GM20431 (cell line): ENCODE results near the gene MID1.

Experiments
- in situ Hi-C: fragments of 300-500 bp; cut with MseI, MboI; formaldehyde crosslinking; loops from one replicate; pipeline ENCODE4 v1.15.0; 2020; ENCODE audit warnings: low sequenced_read_pairs; ENCODE audit not compliant: unreplicated experiment

The MID1 gene

GRCh38 chrX:10398215-10398614 lies 222.2 kb downstream of the MID1 start:
- in situ Hi-C loops: no loop called here

GRCh38 chrX:10397349-10397748 lies 223.0 kb downstream of the MID1 start:
- in situ Hi-C loops: no loop called here

- in situ Hi-C loops: no loop called here
These were observed 224.7 kb downstream of the MID1 start for GRCh38 chrX:10395643-10396042.
